NCI-H1694 (cell line): ENCODE data around the gene PDLIM4.

ENCODE experiments used
- DNase-seq: peaks from one replicate; lab custom pipeline; 2025; lab: John Stamatoyannopoulos, UW

Gene PDLIM4

DNA sequence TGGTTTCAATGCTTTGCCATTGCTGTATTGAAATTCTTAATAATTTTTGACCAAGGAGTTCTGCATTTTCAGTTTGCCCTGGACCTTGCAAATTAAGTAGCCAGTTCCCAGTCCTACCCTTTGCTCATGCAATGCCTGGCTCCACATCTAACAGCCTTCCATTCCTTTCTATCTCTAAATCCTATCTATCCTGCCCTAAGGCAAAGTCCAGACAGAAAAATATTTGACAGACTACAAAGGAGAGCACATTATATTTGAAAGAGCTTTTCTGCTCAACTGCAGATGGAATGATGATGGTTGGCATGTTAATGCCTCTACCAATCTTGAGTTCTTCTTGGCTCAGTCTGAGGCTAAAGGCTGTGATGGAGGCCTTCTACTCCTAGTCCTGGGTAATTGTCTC, 52.2 kb downstream of the PDLIM4 start:
- no peak for DNase-seq

- DNase-seq, result no peak
Measured at GRCh38 chr5:132310141-132310834, 52.8 kb downstream of the PDLIM4 start.

GRCh38 chr5:132313366-132313765, 55.9 kb downstream of the PDLIM4 start:
- no peak for DNase-seq

DNA sequence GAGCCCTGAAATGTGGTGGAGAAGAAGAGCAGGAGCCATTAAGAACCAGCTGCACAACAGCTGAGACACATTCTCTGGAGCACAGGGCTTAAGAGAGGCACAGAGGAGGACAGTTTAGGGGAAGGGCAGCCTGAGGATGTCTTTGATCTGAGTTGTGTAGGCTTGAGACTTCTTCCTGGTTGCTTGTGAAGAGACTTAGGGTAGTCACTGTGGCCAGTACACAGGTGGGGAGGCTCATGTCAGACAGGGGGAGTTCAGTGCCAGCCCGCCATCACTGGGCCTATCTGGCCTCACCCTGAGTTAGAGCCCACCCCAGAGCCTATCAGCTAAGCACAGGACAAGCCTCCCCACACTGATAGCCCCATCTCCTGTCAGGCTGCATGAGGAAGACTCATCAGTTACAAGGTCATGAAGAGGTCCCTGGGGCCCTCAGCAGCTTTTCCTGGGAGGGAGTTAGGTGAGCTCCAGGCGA, 56.5 kb downstream of the PDLIM4 start:
- no peak for DNase-seq

DNA sequence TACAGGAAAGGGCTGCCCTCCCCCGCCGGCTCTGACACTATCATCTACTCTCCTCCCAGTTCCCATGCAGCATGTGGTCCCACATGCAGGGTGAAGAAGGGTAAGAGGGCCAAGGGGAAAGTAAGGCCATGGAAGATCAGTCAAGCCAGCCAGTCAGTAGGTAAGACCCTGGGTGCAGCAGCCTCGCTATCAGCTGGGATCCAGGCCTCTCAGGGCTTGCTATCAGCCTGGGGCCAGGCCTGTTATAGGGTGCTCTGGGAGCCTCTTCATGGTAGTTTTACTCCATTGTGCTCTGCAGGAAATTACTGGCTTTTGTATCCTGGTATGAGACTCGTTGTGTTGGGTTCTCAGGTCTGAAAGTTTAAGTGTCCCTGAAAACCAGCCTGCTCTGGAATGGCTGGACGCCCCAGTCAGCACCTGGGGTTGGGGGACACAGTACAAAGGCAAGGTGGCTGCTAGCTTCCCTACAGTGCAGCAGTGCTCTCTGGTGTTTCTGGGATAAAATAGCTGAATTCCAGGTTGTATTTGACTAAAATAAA, 58.1 kb downstream of the PDLIM4 start:
- no peak for DNase-seq

DNA sequence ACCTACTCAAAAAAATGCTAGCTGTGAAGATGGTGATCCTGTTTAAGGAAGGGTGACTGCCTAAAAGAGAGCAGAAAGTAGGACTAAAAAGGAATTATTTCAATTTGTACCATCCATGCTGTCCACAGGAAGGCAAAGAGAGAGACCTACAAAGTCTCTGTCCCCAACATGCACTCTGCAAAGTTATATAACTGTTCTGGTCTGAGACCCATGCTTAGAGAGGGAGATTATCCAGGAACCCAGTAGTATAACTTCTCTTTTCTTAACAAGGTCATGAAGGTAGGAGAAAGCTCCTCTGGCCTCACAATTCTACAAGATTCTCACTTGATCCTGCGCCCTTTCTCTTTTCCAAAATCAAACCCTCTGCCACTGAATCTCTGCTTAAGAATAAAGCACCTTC, 62.5 kb downstream of the PDLIM4 start:
- no peak for DNase-seq

- DNase-seq, result no peak
Measured at GRCh38 chr5:132321109-132321721, 63.7 kb downstream of the PDLIM4 start.

DNA sequence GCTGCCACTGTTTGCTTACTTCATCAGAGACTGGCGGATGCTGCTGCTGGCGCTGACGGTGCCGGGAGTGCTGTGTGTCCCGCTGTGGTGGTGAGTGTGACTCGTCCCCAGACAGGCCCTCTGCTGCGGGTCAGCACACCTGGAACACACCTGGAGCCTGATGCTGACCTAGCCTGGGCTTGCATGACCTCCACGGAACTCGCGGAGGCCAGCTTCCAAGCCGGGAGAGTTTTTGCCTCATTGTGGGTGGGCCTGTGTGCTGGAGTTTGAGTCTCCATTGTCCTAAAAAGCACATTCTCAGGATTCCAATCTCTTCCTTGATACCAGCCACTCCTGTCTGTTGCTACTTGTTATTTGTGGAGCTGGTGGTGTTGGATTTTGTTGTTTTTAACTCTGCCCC, 64.8 kb downstream of the PDLIM4 start:
- no peak for DNase-seq
